ENCODE results near the gene POPDC2.

- TF ChIP-seq CTCF (IDR thresholded peaks at IDR 0.05; ENCODE audit: insufficient read depth, low read length) (no peak), REST (IDR thresholded peaks at IDR 0.05; ENCODE audit: insufficient replicate concordance, low read depth) (no peak)
These were observed 1.4 kb downstream of the POPDC2 start for GRCh38 chr3:119658994-119659393.

All from HL-60 (cell line).